Hepatocyte (in vitro differentiated cells): ENCODE measurements around the gene GRID1. TPM values are rescaled to one million over a fixed set of nuclear protein-coding genes. Genes with fewer than 3 reads are reported as not detected.

ENCODE experiments used
- DNase-seq: peaks from one replicate; pipeline ENCODE4 v3.0.0-alpha.2; 2016; ENCODE audit warnings: low spot score
- H2AFZ ChIP-seq: fragments of 200-600 bp; sonication (generic); 2 replicates; pipeline ENCODE4 v1.6.0; 2016; ENCODE audit warnings: antibody characterized with exemption, mild to moderate bottlenecking
- H3K27ac ChIP-seq: fragments of 200-600 bp; sonication (generic); 2 replicates; pipeline ENCODE4 v1.5.1; 2016; ENCODE audit warnings: mild to moderate bottlenecking
- H3K27me3 ChIP-seq: fragments of 200-600 bp; sonication (generic); 2 replicates; pipeline ENCODE4 v1.6.1; 2016
- H3K36me3 ChIP-seq: fragments of 200-600 bp; sonication (generic); replicated peaks from 2 replicates; pipeline ENCODE4 v1.5.1; 2016; ENCODE audit warnings: low read depth; ENCODE audit not compliant: insufficient read depth
- H3K4me1 ChIP-seq: fragments of 200-600 bp; sonication (generic); 2 replicates; pipeline ENCODE4 v1.5.1; 2016; ENCODE audit warnings: mild to moderate bottlenecking, moderate library complexity; ENCODE audit not compliant: insufficient read depth
- H3K4me2 ChIP-seq: fragments of 200-600 bp; sonication (generic); 2 replicates; pipeline ENCODE4 v1.6.0; 2016
- H3K4me3 ChIP-seq: fragments of 200-600 bp; sonication (generic); 2 replicates; pipeline ENCODE4 v1.5.1; 2016; ENCODE audit warnings: mild to moderate bottlenecking
- H3K79me2 ChIP-seq: fragments of 200-600 bp; sonication (generic); 2 replicates; pipeline ENCODE4 v1.6.0; 2017; ENCODE audit warnings: mild to moderate bottlenecking
- H3K9me2 ChIP-seq: fragments of 200-600 bp; sonication (generic); replicated peaks from 2 replicates; pipeline ENCODE4 v1.6.0; 2017; ENCODE audit warnings: mild to moderate bottlenecking; ENCODE audit not compliant: insufficient read depth
- H3K9me3 ChIP-seq: fragments of 200-600 bp; sonication (generic); 2 replicates; pipeline ENCODE4 v1.5.1; 2016; ENCODE audit warnings: low read depth, mild to moderate bottlenecking
- H4K20me1 ChIP-seq: fragments of 200-600 bp; sonication (generic); 2 replicates; pipeline ENCODE4 v1.6.0; 2016; ENCODE audit warnings: mild to moderate bottlenecking; ENCODE audit not compliant: insufficient read depth, poor library complexity, severe bottlenecking
- CTCF ChIP-seq: fragments of 200-600 bp; sonication (generic); IDR thresholded peaks from 2 replicates; pipeline ENCODE4 v1.5.1; 2016; ENCODE audit warnings: antibody characterized with exemption, mild to moderate bottlenecking; ENCODE audit not compliant: poor library complexity
- EZH2 ChIP-seq: fragments of 200-600 bp; sonication (generic); IDR thresholded peaks from 2 replicates; pipeline ENCODE4 v1.6.1; 2016; ENCODE audit warnings: antibody characterized with exemption, mild to moderate bottlenecking, borderline replicate concordance
- EZH2phosphoT487 ChIP-seq: fragments of 200-600 bp; sonication (generic); IDR thresholded peaks from one replicate; pipeline ENCODE4 v1.6.1; 2018; ENCODE audit warnings: antibody characterized with exemption, mild to moderate bottlenecking, low read depth, moderate library complexity; ENCODE audit not compliant: unreplicated experiment, severe bottlenecking
- WGBS: methylation state at CpG from one replicate; pipeline ENCODE4 v1.1.6; 2016; ENCODE audit warnings: low lambda C conversion rate; ENCODE audit errors: missing lambda C conversion rate; 5-methylcytosine and 5-hydroxymethylcytosine counted together
- polyA plus RNA-seq: library from polyadenylated mRNA; unstranded; fragments of >200 nt; fragmentation: Nextera tagmentation; extraction: Ambion mirVana; gene quantifications from 2 replicates; pipeline ENCODE4 v1.2.1, GENCODE V29; 2016
- total RNA-seq: library from RNA; depleted of rRNA; stranded (reverse); fragments of >200 nt; gene quantifications from 2 replicates; pipeline ENCODE4 v1.2.3, GENCODE V29; 2014

GRID1 gene
- total and polyA plus RNA-seq, 2 experiments from 2014 or later = 0.07 to 0.37 TPM

GRCh38 chr10:86062647-86063145 lies 303.9 kb downstream of the GRID1 start:
- no peak overlapping the region for H3K4me2 ChIP-seq
- no peaks in the 10 kb centered on the region for H3K36me3 ChIP-seq
- no peaks in the 10 kb centered on the region for H3K4me1 ChIP-seq
- TF ChIP-seq EZH2phosphoT487 (no peak), EZH2 (no peak), CTCF (no peak)
- H2AFZ ChIP-seq = no peak overlapping the region
- DNase-seq = no peak
- no peak overlapping the region for H3K4me3 ChIP-seq
- no peaks in the 10 kb centered on the region for H3K9me2 ChIP-seq
- H3K79me2 ChIP-seq = no peaks in the 10 kb centered on the region
- no peak overlapping the region for H3K27ac ChIP-seq
- WGBS = 88% methylated on average over 6 of the region's 6 CpGs
- no peaks in the 10 kb centered on the region for H3K27me3 ChIP-seq
- H4K20me1 ChIP-seq = no peaks in the 10 kb centered on the region
- no peaks in the 10 kb centered on the region for H3K9me3 ChIP-seq

- Histone ChIP-seq H4K20me1 (no peaks in the 10 kb centered on the region), H3K27me3 (no peaks in the 10 kb centered on the region), H3K79me2 (no peaks in the 10 kb centered on the region), H3K4me3 (no peak overlapping the region), H2AFZ (no peak overlapping the region), H3K27ac (no peak overlapping the region), H3K36me3 (no peaks in the 10 kb centered on the region), H3K9me2 (no peaks in the 10 kb centered on the region), H3K4me2 (no peak overlapping the region), H3K9me3 (no peaks in the 10 kb centered on the region), H3K4me1 (no peaks in the 10 kb centered on the region)
- DNase-seq = no peak
- 85% methylated on average over 8 of the region's 8 CpGs for WGBS
- TF ChIP-seq EZH2 (no peak), EZH2phosphoT487 (no peak), CTCF (no peak)
Observed at GRCh38 chr10:86062198-86062550, 304.4 kb downstream of the GRID1 start.

- TF ChIP-seq EZH2 = no peak
- H2AFZ ChIP-seq = no peak overlapping the region
- no peaks in the 10 kb centered on the region for H3K27me3 ChIP-seq
- H3K4me2 ChIP-seq = no peak overlapping the region
- no peaks in the 10 kb centered on the region for H3K79me2 ChIP-seq
- no peak overlapping the region for H3K4me3 ChIP-seq
- H3K9me2 ChIP-seq = no peaks in the 10 kb centered on the region
- H3K4me1 ChIP-seq = no peaks in the 10 kb centered on the region
- H3K27ac ChIP-seq = no peak overlapping the region
- H3K9me3 ChIP-seq = no peaks in the 10 kb centered on the region
- no peaks in the 10 kb centered on the region for H3K36me3 ChIP-seq
- no peaks in the 10 kb centered on the region for H4K20me1 ChIP-seq
- no peak for DNase-seq
- WGBS = 73% methylated on average over 7 of the region's 7 CpGs
Observed at GRCh38 chr10:86061278-86062197, 305.1 kb downstream of the GRID1 start.
